MCF 10A (cell line): ENCODE data around the gene ZNF507. TPM values are rescaled to one million over a fixed set of nuclear protein-coding genes. Genes with fewer than 3 reads are reported as not detected.
A peak's percentile ranks its signal among the peaks of the same experiment; 100 is the strongest.

Source experiments
- BruUV-seq: library from RNA; stranded (reverse); fragments of 400-500 nt; replicated peaks from 2 replicates; lab custom pipeline; 2021; lab: Mats Ljungman, UMichigan
- CTCF ChIA-PET: fragments of 300-600 bp; sonication (Branson Sonifier 250); formaldehyde crosslinking; extraction: SDS; loops from one replicate; lab custom pipeline; 2021; ENCODE audit warnings: antibody characterized with exemption, inconsistent platforms; lab: Yijun Ruan, JAX
- POLR2A ChIA-PET: fragments of 300-600, 350-650 bp; sonication (Branson Sonifier 250); formaldehyde crosslinking; extraction: SDS; loops from one replicate; lab custom pipeline; 2020; ENCODE audit warnings: antibody characterized with exemption, inconsistent platforms; lab: Yijun Ruan, JAX
- DNase-seq: peaks from one replicate; pipeline ENCODE4 v3.0.0-alpha.2; 2018; ENCODE audit not compliant: unreplicated experiment
- H3K27ac Mint-ChIP-seq: one replicate; pipeline ENCODE4 v1.8.0; 2022; ENCODE audit warnings: mild to moderate bottlenecking, low read depth, mixed read lengths; ENCODE audit not compliant: unreplicated experiment
- H3K27me3 Mint-ChIP-seq: one replicate; pipeline ENCODE4 v1.8.0; 2022; ENCODE audit warnings: mixed read lengths; ENCODE audit not compliant: insufficient read depth, unreplicated experiment
- H3K36me3 Mint-ChIP-seq: one replicate; pipeline ENCODE4 v1.8.0; 2022; ENCODE audit warnings: mild to moderate bottlenecking, moderate library complexity, mixed read lengths; ENCODE audit not compliant: insufficient read depth, unreplicated experiment
- H3K4me1 Mint-ChIP-seq: one replicate; pipeline ENCODE4 v1.8.0; 2022; ENCODE audit warnings: mixed read lengths; ENCODE audit not compliant: insufficient read depth, unreplicated experiment
- H3K4me3 Mint-ChIP-seq: one replicate; pipeline ENCODE4 v1.8.0; 2022; ENCODE audit warnings: mild to moderate bottlenecking, moderate library complexity, mixed read lengths; ENCODE audit not compliant: unreplicated experiment
- H3K9me3 Mint-ChIP-seq: one replicate; pipeline ENCODE4 v1.8.0; 2022; ENCODE audit warnings: mixed read lengths; ENCODE audit not compliant: unreplicated experiment
- CTCF ChIP-seq: fragments of 200-600 bp; IDR thresholded peaks from one replicate; pipeline ENCODE4 v1.8.0; 2022; ENCODE audit warnings: antibody characterized with exemption, mild to moderate bottlenecking; ENCODE audit not compliant: unreplicated experiment
- intact Hi-C: fragments of 100-400 bp; cut with micrococcal nuclease; formaldehyde crosslinking; loops from 2 replicates; pipeline ENCODE4 v1.14.1; 2022
- total RNA-seq: library from RNA; stranded (reverse); gene quantifications from 2 replicates; pipeline ENCODE4 v1.2.3, GENCODE V29; 2022

ZNF507 gene
- total RNA-seq, 1 experiment from 2014 or later, result 22.8 TPM

- H3K9me3 Mint-ChIP-seq, result no peaks in the 10 kb centered on the region
- POLR2A ChIA-PET, result interaction anchor here (0.6 to 1.1 kb wide), 5 partner anchors 9 to 228 kb away, joined by 3 to 4 read pairs (median 3); partner anchors contain the start of gene DPY19L3
These were observed 5.2 kb upstream of the ZNF507 start for GRCh38 chr19:32339988-32340874.

GRCh38 chr19:32342695-32343094 is 2.7 kb upstream of the ZNF507 start:
- Mint-ChIP-seq H3K4me1 (peaks cover 6% of the 10 kb centered on the region), H3K9me3 (no peaks in the 10 kb centered on the region), H3K4me3 (no peak overlapping the region), H3K27ac (no peak overlapping the region), H3K27me3 (no peaks in the 10 kb centered on the region), H3K36me3 (peaks cover 5% of the 10 kb centered on the region)
- ChIA-PET POLR2A (interaction anchor here (4.5 kb wide), 1 partner anchor 239 kb away, joined by 23 read pairs; the partner anchor contains the start of gene PDCD5), CTCF (interaction anchor here (0.7 to 7.7 kb wide), 3 partner anchors 53 to 1660 kb away, joined by 3 to 93 read pairs (median 3); no protein-coding TSS in a partner anchor)
- DNase-seq, result no peak
- intact Hi-C loops, result no loop called here
- BruUV-seq, result no TSS peak
- no peak for TF ChIP-seq CTCF

More at GRCh38 chr19:32339988-32340874, 5.2 kb upstream of the ZNF507 start:
- DNase-seq, result peak; percentile 50
- H3K4me3 Mint-ChIP-seq, result no peak overlapping the region
- CTCF ChIA-PET, result interaction anchor here (0.6 to 7.7 kb wide), 33 partner anchors 7 to 1671 kb away, joined by 3 to 93 read pairs (median 4); partner anchors contain the start of gene DPY19L3
- TF ChIP-seq CTCF, result peak; percentile 55
- H3K27ac Mint-ChIP-seq, result no peak overlapping the region
- intact Hi-C loops, result loop anchor here (1.0 kb wide), 1 partner anchor 230 kb away; no protein-coding TSS in a partner anchor
- H3K27me3 Mint-ChIP-seq, result no peaks in the 10 kb centered on the region
- no peaks in the 10 kb centered on the region for H3K36me3 Mint-ChIP-seq
- peaks cover 6% of the 10 kb centered on the region for H3K4me1 Mint-ChIP-seq
- BruUV-seq, result no TSS peak

- intact Hi-C loops, result no loop called here
- no TSS peak for BruUV-seq
- H3K4me3 Mint-ChIP-seq, result no peak overlapping the region
These were observed 1.7 kb upstream of the ZNF507 start for GRCh38 chr19:32343550-32344262.

More at GRCh38 chr19:32343550-32344262, 1.7 kb upstream of the ZNF507 start:
- Mint-ChIP-seq H3K36me3 (peaks cover 14% of the 10 kb centered on the region), H3K4me1 (peaks cover 10% of the 10 kb centered on the region), H3K27me3 (no peaks in the 10 kb centered on the region), H3K27ac (peak overlapping the region; percentile 12), H3K9me3 (no peaks in the 10 kb centered on the region)
- POLR2A ChIA-PET, result interaction anchor here (0.6 to 4.5 kb wide), 7 partner anchors 14 to 1540 kb away, joined by 3 to 23 read pairs (median 3); partner anchors contain the start of gene PDCD5
- no peak for TF ChIP-seq CTCF
- CTCF ChIA-PET, result interaction anchor here (0.6 to 0.9 kb wide), 5 partner anchors 11 to 29 kb away, joined by 3 to 4 read pairs (median 3); no protein-coding TSS in a partner anchor
- peak; percentile 45 for DNase-seq
